ENCODE measurements around the gene TCEAL7. TPM values are rescaled to one million over a fixed set of nuclear protein-coding genes. Genes with fewer than 3 reads are reported as not detected.
A peak's percentile ranks its signal among the peaks of the same experiment; 100 is the strongest.

The TCEAL7 gene
- total RNA-seq, 2 donors from 2014 or later = 2.8 to 12.2 TPM

DNA sequence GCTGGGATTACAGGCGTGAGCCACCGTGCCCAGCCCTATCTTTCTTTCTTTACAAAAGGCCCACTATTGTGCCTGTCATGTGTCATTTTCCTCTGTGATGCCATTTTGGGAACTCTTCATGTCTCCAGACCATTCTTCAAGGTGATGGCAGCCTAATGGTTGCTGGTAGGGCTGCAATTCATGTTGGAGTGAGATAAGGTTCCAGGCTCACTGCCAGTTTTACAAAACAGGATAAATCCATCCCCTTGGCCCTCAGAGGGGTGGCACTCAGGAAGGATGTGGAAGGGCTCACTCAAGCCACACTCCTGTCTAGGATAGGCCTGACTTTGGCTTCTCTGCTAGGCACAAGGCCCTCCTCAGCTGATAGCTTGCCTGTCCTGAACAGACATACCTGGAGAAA lies 30.1 kb downstream of the TCEAL7 start:
- H3K9me3 ChIP-seq = no peaks in the 10 kb centered on the region
- H3K36me3 ChIP-seq = no peaks in the 10 kb centered on the region
- no peak overlapping the region for H3K4me3 ChIP-seq
- no peaks in the 10 kb centered on the region for H3K27me3 ChIP-seq (replicated peaks; ENCODE audit: insufficient read depth)
- H3K27ac ChIP-seq = peak overlapping the region in 1 of 2 donors; percentile 11
- TF ChIP-seq, protein P1, sequence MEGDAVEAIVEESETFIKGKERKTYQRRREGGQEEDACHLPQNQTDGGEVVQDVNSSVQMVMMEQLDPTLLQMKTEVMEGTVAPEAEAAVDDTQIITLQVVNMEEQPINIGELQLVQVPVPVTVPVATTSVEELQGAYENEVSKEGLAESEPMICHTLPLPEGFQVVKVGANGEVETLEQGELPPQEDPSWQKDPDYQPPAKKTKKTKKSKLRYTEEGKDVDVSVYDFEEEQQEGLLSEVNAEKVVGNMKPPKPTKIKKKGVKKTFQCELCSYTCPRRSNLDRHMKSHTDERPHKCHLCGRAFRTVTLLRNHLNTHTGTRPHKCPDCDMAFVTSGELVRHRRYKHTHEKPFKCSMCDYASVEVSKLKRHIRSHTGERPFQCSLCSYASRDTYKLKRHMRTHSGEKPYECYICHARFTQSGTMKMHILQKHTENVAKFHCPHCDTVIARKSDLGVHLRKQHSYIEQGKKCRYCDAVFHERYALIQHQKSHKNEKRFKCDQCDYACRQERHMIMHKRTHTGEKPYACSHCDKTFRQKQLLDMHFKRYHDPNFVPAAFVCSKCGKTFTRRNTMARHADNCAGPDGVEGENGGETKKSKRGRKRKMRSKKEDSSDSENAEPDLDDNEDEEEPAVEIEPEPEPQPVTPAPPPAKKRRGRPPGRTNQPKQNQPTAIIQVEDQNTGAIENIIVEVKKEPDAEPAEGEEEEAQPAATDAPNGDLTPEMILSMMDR (IDR thresholded peaks at IDR 0.05) = no peak
- ATAC-seq (ENCODE audit: insufficient number of reproducible peaks, low FRiP score, low read depth) (no peak), DNase-seq (ENCODE audit: low spot score) (no peak)
- H3K4me1 ChIP-seq (ENCODE audit: control insufficient read depth in 1 of 2, low read depth in 2 of 2) = peaks cover 0 to 6% of the 10 kb centered on the region in 2 donors

DNA sequence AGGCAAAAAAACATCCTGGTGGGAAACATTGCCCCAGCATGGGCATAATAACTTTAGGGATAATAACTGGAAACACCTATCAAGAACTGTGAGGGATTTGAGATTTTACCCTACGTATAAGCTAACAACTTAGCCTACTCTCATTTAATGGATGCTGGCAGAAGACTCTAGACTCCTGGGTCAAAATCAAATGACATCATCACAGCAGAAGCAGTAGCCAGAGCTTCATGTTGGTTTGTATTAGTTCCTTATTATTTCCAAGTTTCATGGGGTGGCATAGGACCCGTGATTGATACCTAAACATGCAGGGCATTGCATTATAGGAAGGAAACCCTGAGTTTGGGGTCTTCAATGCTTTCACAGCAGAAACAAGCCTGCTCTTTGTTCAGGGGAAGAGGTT lies 30.9 kb downstream of the TCEAL7 start:
- ATAC-seq (ENCODE audit: insufficient number of reproducible peaks, low FRiP score, low read depth) = no peak
- no peaks in the 10 kb centered on the region for H3K27me3 ChIP-seq (replicated peaks; ENCODE audit: insufficient read depth)
- no peak overlapping the region for H3K4me3 ChIP-seq
- TF ChIP-seq, protein P1 (IDR thresholded peaks at IDR 0.05) = no peak
- H3K36me3 ChIP-seq = no peaks in the 10 kb centered on the region
- no peaks in the 10 kb centered on the region for H3K9me3 ChIP-seq
- H3K27ac ChIP-seq = no peak overlapping the region
- H3K4me1 ChIP-seq (ENCODE audit: control insufficient read depth in 1 of 2, low read depth in 2 of 2) = peaks cover 0 to 6% of the 10 kb centered on the region in 2 donors
- DNase-seq (ENCODE audit: low spot score) = no peak

DNA sequence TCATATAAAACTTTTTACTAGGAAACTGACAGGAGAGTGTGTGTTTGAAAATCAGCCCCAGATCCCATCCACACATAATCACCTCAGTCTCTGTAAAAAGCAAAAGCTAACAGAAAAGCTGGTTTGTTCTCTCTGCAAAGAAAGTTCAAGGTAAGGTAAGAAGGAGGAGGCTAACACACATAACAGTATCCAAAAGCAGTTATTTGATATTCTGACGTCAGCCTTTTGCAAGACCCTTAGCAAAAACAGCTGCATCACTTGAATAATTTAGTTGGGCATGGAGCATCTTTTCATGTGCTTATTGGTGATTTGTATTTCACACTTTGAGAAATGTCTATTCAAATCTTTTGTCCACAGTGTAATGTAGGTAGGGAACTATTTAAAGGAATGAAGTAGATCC lies 31.8 kb downstream of the TCEAL7 start:
- Histone ChIP-seq H3K4me1 (ENCODE audit: control insufficient read depth in 1 of 2, low read depth in 2 of 2) (peaks cover 0 to 6% of the 10 kb centered on the region in 2 donors), H3K27ac (no peak overlapping the region), H3K27me3 (replicated peaks; ENCODE audit: insufficient read depth) (no peaks in the 10 kb centered on the region), H3K9me3 (no peaks in the 10 kb centered on the region), H3K36me3 (no peaks in the 10 kb centered on the region), H3K4me3 (no peak overlapping the region)
- TF ChIP-seq, protein P1 (IDR thresholded peaks at IDR 0.05) = no peak
- DNase-seq (ENCODE audit: low spot score) (no peak), ATAC-seq (ENCODE audit: insufficient number of reproducible peaks, low FRiP score, low read depth) (no peak)

DNA sequence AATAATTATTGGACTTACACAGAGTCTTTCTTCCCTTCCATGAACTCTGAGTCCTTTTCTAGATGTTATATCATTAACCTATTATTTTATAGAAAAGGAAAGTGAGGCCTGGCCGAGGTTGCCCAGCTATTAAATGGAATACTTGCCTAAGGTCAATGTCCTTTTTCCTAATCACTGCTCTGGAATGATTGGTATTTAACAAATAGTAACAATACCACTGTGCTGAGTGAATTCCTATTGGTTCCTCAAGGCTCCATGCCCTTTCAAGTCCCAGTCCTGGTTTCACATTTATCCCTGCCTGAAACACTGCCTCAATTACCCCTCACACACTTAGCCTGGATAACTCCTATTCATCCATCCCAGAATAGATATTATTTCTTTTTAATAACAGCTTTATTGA lies 32.4 kb downstream of the TCEAL7 start:
- H3K9me3 ChIP-seq = no peaks in the 10 kb centered on the region
- H3K36me3 ChIP-seq = no peaks in the 10 kb centered on the region
- no peaks in the 10 kb centered on the region for H3K27me3 ChIP-seq (replicated peaks; ENCODE audit: insufficient read depth)
- no peak for DNase-seq (ENCODE audit: low spot score)
- no peak overlapping the region for H3K4me3 ChIP-seq
- ATAC-seq (ENCODE audit: insufficient number of reproducible peaks, low FRiP score, low read depth) = no peak
- H3K27ac ChIP-seq = no peak overlapping the region
- TF ChIP-seq, protein P1 (IDR thresholded peaks at IDR 0.05) = no peak
- H3K4me1 ChIP-seq (ENCODE audit: control insufficient read depth in 1 of 2, low read depth in 2 of 2) = peaks cover 0 to 3% of the 10 kb centered on the region in 2 donors

DNA sequence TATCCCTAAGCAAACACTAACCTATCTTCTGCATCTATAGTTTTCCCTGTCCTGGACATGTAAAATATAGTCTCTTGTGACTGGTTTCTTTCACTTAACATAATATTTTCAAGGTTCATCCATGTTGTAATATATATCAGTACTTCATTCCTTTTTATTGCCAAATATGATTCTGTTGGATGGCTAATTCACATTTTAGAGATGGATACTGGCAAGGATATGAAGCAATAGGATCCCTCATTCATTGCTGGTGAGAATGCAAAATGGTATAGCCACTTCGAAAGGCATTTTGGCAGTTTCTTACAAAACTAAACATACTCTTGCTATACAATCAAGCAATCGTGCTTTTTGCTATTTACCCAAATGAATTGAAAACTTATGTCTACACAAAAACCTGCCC lies 33.0 kb downstream of the TCEAL7 start:
- H3K27ac ChIP-seq = no peak overlapping the region

More for the DNA sequence above, 33.0 kb downstream of the TCEAL7 start:
- Histone ChIP-seq H3K36me3 (no peaks in the 10 kb centered on the region), H3K9me3 (no peaks in the 10 kb centered on the region), H3K4me3 (no peak overlapping the region), H3K27me3 (replicated peaks; ENCODE audit: insufficient read depth) (no peaks in the 10 kb centered on the region), H3K4me1 (ENCODE audit: control insufficient read depth in 1 of 2, low read depth in 2 of 2) (no peaks in the 10 kb centered on the region)
- no peak for DNase-seq (ENCODE audit: low spot score)
- ATAC-seq (ENCODE audit: insufficient number of reproducible peaks, low FRiP score, low read depth) = no peak
- TF ChIP-seq, protein P1 (IDR thresholded peaks at IDR 0.05) = no peak
